Measurements from ENCODE around the gene SMCO3.
A peak's percentile ranks its signal among the peaks of the same experiment; 100 is the strongest.

The SMCO3 gene

GRCh38 chr12:14846042-14846587 is 32.1 kb upstream of the SMCO3 start:
- Histone ChIP-seq H3K27ac (ENCODE audit: low read depth, low read length) (no peak overlapping the region), H4K20me1 (ENCODE audit: low read depth, low read length) (no peaks in the 10 kb centered on the region), H2AFZ (ENCODE audit: low read depth, low read length, severe bottlenecking) (no peak overlapping the region), H3K9me3 (ENCODE audit: insufficient read depth, low read length) (no peaks in the 10 kb centered on the region), H3K79me2 (ENCODE audit: insufficient read depth, low read length) (no peaks in the 10 kb centered on the region), H3K4me3 (ENCODE audit: insufficient read depth, low read length, poor library complexity, severe bottlenecking) (no peak overlapping the region), H3K4me2 (ENCODE audit: low read depth, low read length, poor library complexity, severe bottlenecking) (no peak overlapping the region), H3K27me3 (ENCODE audit: low read length) (no peaks in the 10 kb centered on the region), H3K9ac (ENCODE audit: low read length) (no peak overlapping the region), H3F3A (ENCODE audit: insufficient read depth) (no peaks in the 10 kb centered on the region), H3K9me2 (replicated peaks; ENCODE audit: insufficient read depth, low read length) (no peaks in the 10 kb centered on the region), H3K36me3 (ENCODE audit: low read length) (no peaks in the 10 kb centered on the region)
- TF ChIP-seq EZH2phosphoT487 (conservative IDR thresholded peaks at IDR 0.05; ENCODE audit: low read length) (no peak), CTCF (IDR thresholded peaks at IDR 0.05; ENCODE audit: insufficient read depth, low read length, poor library complexity, severe bottlenecking) (no peak)

GRCh38 chr12:14845350-14845750 is 31.4 kb upstream of the SMCO3 start:
- H2AFZ ChIP-seq (ENCODE audit: low read depth, low read length, severe bottlenecking): no peak overlapping the region
- no peaks in the 10 kb centered on the region for H3K9me2 ChIP-seq (replicated peaks; ENCODE audit: insufficient read depth, low read length)
- H3F3A ChIP-seq (ENCODE audit: insufficient read depth): no peaks in the 10 kb centered on the region
- no peaks in the 10 kb centered on the region for H4K20me1 ChIP-seq (ENCODE audit: low read depth, low read length)
- no peaks in the 10 kb centered on the region for H3K27me3 ChIP-seq (ENCODE audit: low read length)
- no peaks in the 10 kb centered on the region for H3K36me3 ChIP-seq (ENCODE audit: low read length)
- no peak for TF ChIP-seq EZH2phosphoT487 (conservative IDR thresholded peaks at IDR 0.05; ENCODE audit: low read length)
- TF ChIP-seq CTCF (IDR thresholded peaks at IDR 0.05; ENCODE audit: insufficient read depth, low read length, poor library complexity, severe bottlenecking): peak; percentile 96
- no peak overlapping the region for H3K9ac ChIP-seq (ENCODE audit: low read length)
- H3K4me2 ChIP-seq (ENCODE audit: low read depth, low read length, poor library complexity, severe bottlenecking): no peak overlapping the region
- H3K27ac ChIP-seq (ENCODE audit: low read depth, low read length): no peak overlapping the region
- no peaks in the 10 kb centered on the region for H3K79me2 ChIP-seq (ENCODE audit: insufficient read depth, low read length)
- H3K9me3 ChIP-seq (ENCODE audit: insufficient read depth, low read length): no peaks in the 10 kb centered on the region
- no peak overlapping the region for H3K4me3 ChIP-seq (ENCODE audit: insufficient read depth, low read length, poor library complexity, severe bottlenecking)

GRCh38 chr12:14844401-14844800 is 30.4 kb upstream of the SMCO3 start:
- Histone ChIP-seq H3K9me2 (replicated peaks; ENCODE audit: insufficient read depth, low read length) (no peaks in the 10 kb centered on the region), H3K9me3 (ENCODE audit: insufficient read depth, low read length) (no peaks in the 10 kb centered on the region), H3F3A (ENCODE audit: insufficient read depth) (no peaks in the 10 kb centered on the region), H4K20me1 (ENCODE audit: low read depth, low read length) (no peaks in the 10 kb centered on the region), H3K36me3 (ENCODE audit: low read length) (no peaks in the 10 kb centered on the region), H3K9ac (ENCODE audit: low read length) (no peak overlapping the region), H3K27ac (ENCODE audit: low read depth, low read length) (no peak overlapping the region), H3K4me3 (ENCODE audit: insufficient read depth, low read length, poor library complexity, severe bottlenecking) (no peak overlapping the region), H3K4me2 (ENCODE audit: low read depth, low read length, poor library complexity, severe bottlenecking) (no peak overlapping the region), H3K27me3 (ENCODE audit: low read length) (no peaks in the 10 kb centered on the region), H2AFZ (ENCODE audit: low read depth, low read length, severe bottlenecking) (no peak overlapping the region), H3K79me2 (ENCODE audit: insufficient read depth, low read length) (no peaks in the 10 kb centered on the region)
- TF ChIP-seq CTCF (IDR thresholded peaks at IDR 0.05; ENCODE audit: insufficient read depth, low read length, poor library complexity, severe bottlenecking) (no peak), EZH2phosphoT487 (conservative IDR thresholded peaks at IDR 0.05; ENCODE audit: low read length) (no peak)

Data from SU-DHL-6 (cell line).